AML-193 (cell line): ENCODE measurements around the gene SERTAD3.
"Not testable (repeated sequence)": the region's sequence is repeated elsewhere in the genome, so short reads cannot be mapped to it uniquely, and the experiment has no call there.

ENCODE experiments used
- DNase-seq, 2 experiments: peaks; one replicate each; lab custom pipeline; 2025; lab: John Stamatoyannopoulos, UW

The SERTAD3 gene

GRCh38 chr19:40444000-40444824 lies at the start of gene SERTAD3:
SERTAD3 (minus strand) TSS chr19:40444335; CDS start chr19:40442080, 2,255 bp downstream.
- DNase-seq: peak; percentile 87 to 91

DNA sequence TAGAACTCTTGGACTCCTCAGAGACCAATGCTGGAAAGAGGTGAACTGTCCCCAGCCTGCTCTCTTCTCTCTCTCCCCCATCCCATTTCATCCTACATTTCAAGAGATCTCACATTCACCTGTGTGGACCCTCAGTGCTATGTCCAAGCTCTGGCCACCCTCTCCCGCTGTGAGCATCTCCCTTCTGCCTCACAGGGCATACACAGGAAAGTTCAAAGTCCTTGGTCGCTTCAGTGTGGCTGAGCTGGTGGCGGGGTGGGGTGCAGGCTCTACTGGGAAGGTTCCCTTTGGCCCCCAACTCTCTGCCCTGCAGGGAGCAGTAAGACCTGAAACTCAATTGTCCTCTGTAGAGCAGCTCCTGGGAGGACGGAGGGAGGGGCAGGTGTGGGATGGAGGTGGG lies 49.6 kb upstream of the SERTAD3 start:
- no peak for DNase-seq

- no peak for DNase-seq
These were observed 48.1 kb upstream of the SERTAD3 start for GRCh38 chr19:40492274-40492673.

- DNase-seq: no peak
These were observed 45.7 kb upstream of the SERTAD3 start for GRCh38 chr19:40489882-40490230.

GRCh38 chr19:40486017-40486416 lies 41.9 kb upstream of the SERTAD3 start:
- no peak for DNase-seq

GRCh38 chr19:40475878-40476644 lies 31.9 kb upstream of the SERTAD3 start:
- not testable (repeated sequence) for DNase-seq

DNA sequence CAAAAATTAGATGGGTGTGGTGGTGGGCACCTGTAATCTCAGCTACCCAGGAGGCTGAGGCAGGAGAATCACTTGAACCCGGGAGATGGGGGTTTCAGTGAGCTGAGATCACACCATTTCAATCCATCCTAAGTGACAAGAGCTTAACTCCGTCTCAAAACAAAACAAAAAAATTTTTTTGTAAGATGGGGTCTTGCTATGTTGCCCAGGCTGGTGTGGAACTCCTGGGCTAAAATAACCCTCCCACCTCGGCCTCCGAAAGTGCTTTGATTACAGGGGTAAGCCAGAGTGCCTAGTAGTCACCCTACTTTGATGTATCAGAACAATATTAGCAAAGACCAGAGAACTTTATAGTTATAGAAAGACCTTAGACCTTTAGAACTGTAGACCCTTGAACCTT lies 30.6 kb upstream of the SERTAD3 start:
- DNase-seq: no peak

GRCh38 chr19:40472516-40472915 lies 28.4 kb upstream of the SERTAD3 start:
- no peak for DNase-seq

- DNase-seq: no peak
These were observed 27.0 kb upstream of the SERTAD3 start for GRCh38 chr19:40471111-40471510.

- peak; percentile 24 to 37 for DNase-seq
These were observed 24.9 kb upstream of the SERTAD3 start for GRCh38 chr19:40469011-40469410.

DNA sequence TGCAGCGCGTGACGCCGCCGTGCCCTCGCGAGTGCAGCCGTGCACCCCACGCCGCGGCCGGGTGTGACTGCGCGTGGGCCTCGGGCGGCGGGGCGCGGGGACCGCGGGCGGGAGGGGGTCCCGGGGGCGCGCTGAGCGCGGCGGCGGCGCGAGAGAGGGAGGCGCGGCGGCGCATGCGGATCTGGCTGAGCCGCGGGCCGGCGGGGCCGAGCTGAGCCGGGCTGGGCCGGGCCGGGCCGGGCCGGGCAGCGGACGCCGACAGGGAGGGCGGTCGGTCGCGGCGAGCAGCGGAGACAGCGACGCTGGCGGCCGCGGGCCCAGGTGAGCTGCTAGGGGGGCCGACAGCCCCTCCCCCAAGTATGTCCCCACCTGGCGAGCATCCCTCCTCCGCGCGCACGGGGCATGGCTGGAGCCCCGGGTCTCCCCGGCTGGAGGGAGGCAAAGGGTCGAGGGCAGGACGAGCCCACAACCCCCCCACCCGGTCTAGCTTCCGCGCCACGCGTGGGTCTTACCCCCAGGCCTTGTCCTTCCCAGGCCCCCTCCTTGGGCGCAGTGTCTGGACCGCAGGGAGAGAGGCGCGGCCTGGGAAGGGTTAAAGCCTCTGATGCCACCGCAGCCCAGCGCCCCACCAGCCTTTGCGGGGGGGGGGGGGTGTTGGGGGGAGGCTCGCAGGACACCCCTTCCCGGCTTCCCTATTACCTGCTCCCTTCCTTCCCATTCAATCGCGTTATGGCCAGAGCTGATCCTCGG lies 23.0 kb upstream of the SERTAD3 start, which contains the start of gene SPTBN4:
Gene SPTBN4 (plus strand): TSS at position 17 of the 750 bp plus-strand sequence. CDS start 5,621 bp downstream, outside the sequence.
- DNase-seq: no peak

DNA sequence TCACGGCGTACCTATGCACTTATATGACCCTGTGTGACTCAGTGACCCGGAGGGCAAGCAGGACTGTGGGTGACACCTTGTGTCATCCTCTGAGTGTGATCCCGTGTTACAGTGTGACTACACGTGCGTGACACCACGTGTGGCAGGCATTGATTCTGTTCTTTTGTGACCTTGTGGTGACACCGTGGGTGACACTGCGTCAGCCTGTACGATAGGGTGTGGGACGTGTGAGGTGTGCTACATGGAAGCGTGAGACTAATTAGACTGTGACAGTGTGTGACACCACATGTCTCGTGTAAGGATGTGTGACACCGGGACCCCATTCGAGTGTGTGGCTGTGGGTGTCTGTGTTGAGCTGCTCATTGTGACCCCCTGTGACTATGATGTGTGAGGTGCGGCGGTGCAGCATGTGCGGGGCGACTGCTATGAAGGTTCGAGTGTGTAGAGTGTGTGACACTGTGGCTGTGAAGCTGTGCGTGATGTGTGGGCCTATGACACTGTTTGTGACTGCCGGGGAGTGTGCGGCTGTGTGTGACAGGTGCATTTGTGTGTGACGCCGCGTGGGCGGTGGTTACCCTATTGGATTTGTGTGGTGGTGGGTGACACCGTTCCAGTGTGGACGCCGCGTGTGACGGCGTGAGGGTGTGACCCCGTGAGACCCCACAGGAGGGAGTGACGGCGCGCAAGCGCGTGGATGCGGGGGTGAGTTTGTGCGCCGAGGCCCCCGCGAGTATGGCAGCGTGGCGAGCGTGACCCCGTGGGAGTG lies 22.3 kb upstream of the SERTAD3 start:
- DNase-seq: no peak

- peak; percentile 96 to 98 for DNase-seq
These were observed 21.6 kb upstream of the SERTAD3 start, which contains the start of gene BLVRB for GRCh38 chr19:40465557-40466218. BLVRB (minus strand) TSS chr19:40465745; CDS start chr19:40465688, 57 bp downstream.

GRCh38 chr19:40465025-40465556 lies 21.0 kb upstream of the SERTAD3 start:
- DNase-seq: peak; percentile 85 to 87

- peak; percentile 39 to 53 for DNase-seq
These were observed 20.2 kb upstream of the SERTAD3 start for GRCh38 chr19:40464059-40465024.

GRCh38 chr19:40463587-40464037 lies 19.5 kb upstream of the SERTAD3 start:
- DNase-seq: not testable (repeated sequence)

DNA sequence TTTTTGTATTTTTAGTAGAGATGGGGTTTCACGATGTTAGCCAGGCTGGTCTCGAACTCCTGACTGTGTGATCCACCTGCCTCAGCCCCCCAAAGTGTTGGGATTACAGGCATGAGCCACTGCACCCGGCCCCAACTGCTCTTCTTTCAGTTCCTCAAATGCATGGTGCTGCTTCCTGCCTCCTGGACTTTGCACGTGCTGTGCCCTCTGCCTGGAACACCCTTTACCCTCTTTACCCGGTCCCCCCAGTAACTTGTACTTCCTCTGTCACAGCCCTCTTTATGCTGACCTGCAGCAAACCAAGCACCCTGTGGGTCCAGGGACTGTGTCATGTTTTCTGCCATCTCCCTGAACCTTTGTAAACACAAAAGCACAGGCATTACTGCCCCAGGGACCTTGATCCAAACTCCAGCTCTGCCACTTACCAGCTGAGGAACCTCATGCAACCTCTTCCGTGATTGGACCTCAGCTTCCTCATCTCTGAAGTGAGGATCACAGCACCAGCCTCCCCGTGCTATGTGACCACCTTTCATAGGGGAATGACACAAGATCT lies 17.6 kb upstream of the SERTAD3 start:
- peak; percentile 26 to 27 for DNase-seq

- no peak for DNase-seq
These were observed 16.1 kb upstream of the SERTAD3 start for GRCh38 chr19:40460185-40460584.

DNA sequence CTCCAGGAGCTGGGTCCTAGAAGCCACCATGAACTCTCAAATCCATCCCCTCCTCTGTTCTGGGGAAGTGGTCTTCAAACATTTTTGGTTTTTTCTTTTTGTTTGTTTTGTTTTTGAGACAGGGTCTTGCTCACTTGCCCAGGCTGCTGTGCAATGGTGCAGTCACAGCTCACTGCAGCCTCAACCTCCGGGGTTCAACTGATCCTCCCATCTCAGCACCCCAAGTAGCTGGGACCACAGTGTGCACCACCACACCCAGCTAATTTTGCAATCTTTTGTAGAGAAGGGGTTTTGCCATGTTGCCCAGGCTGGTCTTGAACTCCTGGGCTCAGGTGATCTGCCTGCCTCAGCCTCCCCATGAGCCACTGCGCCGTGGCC lies 14.5 kb upstream of the SERTAD3 start:
- no peak for DNase-seq
